Measurements from ENCODE around the gene NXF2B. TPM values are rescaled to one million over a fixed set of nuclear protein-coding genes. Genes with fewer than 3 reads are reported as not detected.
A peak's percentile ranks its signal among the peaks of the same experiment; 100 is the strongest.
"Not testable (repeated sequence)": the region's sequence is repeated elsewhere in the genome, so short reads cannot be mapped to it uniquely, and the experiment has no call there.

The NXF2B gene
- not detected for polyA plus RNA-seq (ENCODE audit: insufficient read length in 12 of 12)
- long read RNA-seq, donor 1, result 0 reads
- long read RNA-seq, donor 2, result 0 reads
- long read RNA-seq, donor 3, result 0 reads
- long read RNA-seq, donor 4, result 0 reads
- long read RNA-seq, donor 5, result 0 reads
- long read RNA-seq, donor 6, result 0 reads
- long read RNA-seq, donor 7, result 0 reads
- long read RNA-seq, donor 8, result 0 reads
- long read RNA-seq, donor 9, result 0 reads
- long read RNA-seq, donor 10, result 0 reads
- long read RNA-seq, donor 11, result 0 reads

GRCh38 chrX:102439908-102440307 is at the start of gene NXF2B:
Gene NXF2B (minus strand): TSS chrX:102440008. CDS start chrX:102380036, 59,972 bp downstream.
- DNase-seq, result not testable (repeated sequence)

GRCh38 chrX:102478765-102479164 is 39.0 kb upstream of the NXF2B start:
- not testable (repeated sequence) for DNase-seq

- not testable (repeated sequence) for DNase-seq
Measured at GRCh38 chrX:102471762-102472220, 32.0 kb upstream of the NXF2B start, which contains the start of gene TCP11X2. Gene TCP11X2 (minus strand): TSS chrX:102471812.

- not testable (repeated sequence) for DNase-seq
Measured at GRCh38 chrX:102470215-102470614, 30.4 kb upstream of the NXF2B start.

GRCh38 chrX:102458615-102459014 is 18.8 kb upstream of the NXF2B start:
- DNase-seq, result not testable (repeated sequence)

GRCh38 chrX:102414493-102414892 is 25.3 kb downstream of the NXF2B start:
- DNase-seq, result not testable (repeated sequence)

GRCh38 chrX:102345916-102346315 is 93.9 kb downstream of the NXF2B start:
- peak; percentile 38 for DNase-seq

- no peak for DNase-seq
Measured at GRCh38 chrX:102341867-102342266, 97.9 kb downstream of the NXF2B start.

GRCh38 chrX:102339312-102340298 is 100.2 kb downstream of the NXF2B start:
- no peak for DNase-seq

GRCh38 chrX:102338162-102338561 is 101.6 kb downstream of the NXF2B start:
- no peak for DNase-seq

Other genes with a start within 250 kb of the NXF2B start
- not detected for gene TCP11X1, start 224.7 kb downstream of the NXF2B start, polyA plus RNA-seq (ENCODE audit: insufficient read length in 12 of 12)
- not detected for gene NXF2, start 192.8 kb downstream of the NXF2B start, polyA plus RNA-seq (ENCODE audit: insufficient read length in 12 of 12)
- gene TCP11X2, start 31.8 kb upstream of the NXF2B start, polyA plus RNA-seq (ENCODE audit: insufficient read length in 12 of 12), result not detected
- gene TMSB15A, start 76.7 kb upstream of the NXF2B start, polyA plus RNA-seq (ENCODE audit: insufficient read length in 12 of 12), result 10 to 100 TPM in 8 of 12 donors, 1 to 10 TPM in 2, not detected in 2; 8.7 to 26.5 (median 14.2) TPM
- gene ARMCX5, start 159.5 kb upstream of the NXF2B start, polyA plus RNA-seq (ENCODE audit: insufficient read length in 12 of 12), result 10 to 100 TPM in 1 of 12 donors, 1 to 10 TPM in 10, not detected in 1; 5.3 to 10.0 (median 7.7) TPM
- 10 to 100 TPM in 9 of 12 donors, 1 to 10 TPM in 2, not detected in 1; 5.8 to 21.5 (median 12.5) TPM for gene GPRASP1, start 211.5 kb upstream of the NXF2B start, polyA plus RNA-seq (ENCODE audit: insufficient read length in 12 of 12)